HCT116 (cell line): ENCODE data around the gene GLRX. TPM values are rescaled to one million over a fixed set of nuclear protein-coding genes. Genes with fewer than 3 reads are reported as not detected.
"Not testable (repeated sequence)": the region's sequence is repeated elsewhere in the genome, so short reads cannot be mapped to it uniquely, and the experiment has no call there.

ENCODE experiments used
- ATAC-seq: fragments of 200-7000 bp; cut with Tn5 transposase; 2 replicates; pipeline ENCODE4 v1.9.1; 2020; ENCODE audit warnings: mild to moderate bottlenecking, moderate library complexity
- BruUV-seq: library from RNA; stranded (reverse); fragments of 400-500 nt; replicated peaks from 2 replicates; lab custom pipeline; 2021; lab: Mats Ljungman, UMichigan
- CTCF ChIA-PET: fragments of 300-600 bp; sonication (Branson Sonifier 250); formaldehyde crosslinking; loops from one replicate; lab custom pipeline; 2021; ENCODE audit warnings: antibody characterized with exemption; lab: Charles Lee
- POLR2A ChIA-PET: fragments of 300-600, 350-600 bp; sonication (Branson Sonifier 250); formaldehyde crosslinking; loops from one replicate; lab custom pipeline; 2021; ENCODE audit warnings: antibody characterized with exemption; lab: Charles Lee
- RAD21 ChIA-PET, 2 experiments: fragments of 300-600 bp; sonication (Branson Sonifier 250); formaldehyde crosslinking; loops; one replicate each; lab custom pipeline; 2023; ENCODE audit warnings: low total read pairs in 2 of 2; ENCODE audit not compliant: uncharacterized antibody in 2 of 2, unreplicated experiment in 2 of 2, low non-redundant PET in 1 of 2; lab: Charles Lee
- DNase-seq: peaks from one replicate; pipeline ENCODE4 v3.0.0-alpha.2; 2010; ENCODE audit warnings: low read depth, low spot score
- H2AFZ ChIP-seq: fragments of 200-600 bp; shearing (Covaris generic), sonication (generic); 2 replicates; pipeline ENCODE4 v1.6.1; 2017; ENCODE audit warnings: low read depth, mixed run types, mixed read lengths, antibody characterized with exemption, low read length; ENCODE audit not compliant: poor library complexity, severe bottlenecking
- H3K27ac ChIP-seq: 2 replicates; pipeline ENCODE4 v1.5.1; 2012; ENCODE audit warnings: low read depth, low read length
- H3K27me3 ChIP-seq: fragments of 200-600 bp; sonication (generic); 2 replicates; pipeline ENCODE4 v1.6.1; 2016; ENCODE audit warnings: mixed run types, low read length, mixed read lengths; ENCODE audit not compliant: insufficient read depth
- H3K36me3 ChIP-seq, 2 experiments: fragments of 200-500 bp in 1 of 2; fragments of 200-600 bp in 1 of 2; sonication (Bioruptor generic) in 1 of 2; sonication (generic) in 1 of 2; 2 replicates each; pipeline versions ENCODE4 v1.5.1 to v1.6.1; 2014 to 2016; ENCODE audit warnings: low read length in 2 of 2, inconsistent platforms in 1 of 2, mixed read lengths in 1 of 2, mixed run types in 1 of 2; ENCODE audit not compliant: insufficient read depth in 2 of 2, control insufficient read depth in 1 of 2
- H3K4me1 ChIP-seq, 2 experiments: fragments of 200-600 bp in 1 of 2; sonication (generic) in 1 of 2; 2 replicates each; pipeline versions ENCODE4 v1.5.1 to v1.6.1; 2012 to 2017; ENCODE audit warnings: low read length in 2 of 2, inconsistent platforms in 1 of 2, mild to moderate bottlenecking in 1 of 2, mixed read lengths in 1 of 2, mixed run types in 1 of 2, moderate library complexity in 1 of 2; ENCODE audit not compliant: insufficient read depth in 2 of 2, control insufficient read depth in 1 of 2
- H3K4me2 ChIP-seq: fragments of 200-600 bp; sonication (generic); 2 replicates; pipeline ENCODE4 v1.6.1; 2017; ENCODE audit warnings: mixed run types, low read length, mixed read lengths
- H3K4me3 ChIP-seq, 2 experiments: fragments of 200-600 bp in 1 of 2; sonication (generic) in 1 of 2; replicated peaks in 1 of 2; 2 replicates each; pipeline ENCODE4 v1.5.1; 2011 to 2016; ENCODE audit warnings: low read length in 2 of 2, control low read depth in 1 of 2, low read depth in 1 of 2, mild to moderate bottlenecking in 1 of 2, mixed read lengths in 1 of 2, mixed run types in 1 of 2
- H3K79me2 ChIP-seq: fragments of 200-600 bp; sonication (generic); 2 replicates; pipeline ENCODE4 v1.6.1; 2017; ENCODE audit warnings: mild to moderate bottlenecking, mixed run types, low read length, moderate library complexity, mixed read lengths; ENCODE audit not compliant: insufficient read depth
- H3K9ac ChIP-seq: fragments of 200-600 bp; sonication (generic); 2 replicates; pipeline ENCODE4 v1.6.1; 2016; ENCODE audit warnings: low read length, mixed read lengths
- H3K9me2 ChIP-seq: fragments of 200-600 bp; sonication (generic), shearing (Covaris generic); 2 replicates; pipeline ENCODE4 v1.6.1; 2017; ENCODE audit warnings: mixed run types, mild to moderate bottlenecking, moderate library complexity; ENCODE audit not compliant: insufficient read depth
- H3K9me3 ChIP-seq, 2 experiments: fragments of 200-500 bp in 1 of 2; fragments of 200-600 bp in 1 of 2; sonication (Bioruptor generic) in 1 of 2; sonication (generic) in 1 of 2; 2 replicates each; pipeline ENCODE4 v1.6.1; 2014 to 2017; ENCODE audit warnings: low read length in 2 of 2, mixed read lengths in 2 of 2, inconsistent platforms in 1 of 2, low read depth in 1 of 2, mild to moderate bottlenecking in 1 of 2, mixed run types in 1 of 2, moderate library complexity in 1 of 2; ENCODE audit not compliant: control insufficient read depth in 1 of 2, insufficient read depth in 1 of 2
- H4K20me1 ChIP-seq: fragments of 200-600 bp; sonication (generic), shearing (Covaris generic); 2 replicates; pipeline ENCODE4 v1.6.1; 2017; ENCODE audit warnings: mixed run types, mild to moderate bottlenecking, moderate library complexity; ENCODE audit not compliant: insufficient read depth
- CBX3 ChIP-seq: IDR thresholded peaks from 2 replicates; pipeline ENCODE4 v1.6.1; 2012; ENCODE audit warnings: low read depth
- ELF1 ChIP-seq: IDR thresholded peaks from 2 replicates; pipeline ENCODE4 v1.6.1; 2012; ENCODE audit warnings: low read depth, borderline replicate concordance
- SIN3A ChIP-seq: IDR thresholded peaks from 2 replicates; pipeline ENCODE4 v1.6.1; 2012; ENCODE audit warnings: low read depth
- SRF ChIP-seq: IDR thresholded peaks from 2 replicates; pipeline ENCODE4 v1.6.1; 2012; ENCODE audit warnings: low read depth
- ZNF274 ChIP-seq: fragments of 200-500 bp; sonication (Bioruptor generic); IDR thresholded peaks from 2 replicates; pipeline ENCODE4 v1.6.1; 2014; ENCODE audit warnings: mild to moderate bottlenecking, low read depth, low read length, inconsistent platforms
- intact Hi-C: fragments of 100-400 bp; cut with micrococcal nuclease; formaldehyde crosslinking; loops from 2 replicates; pipeline ENCODE4 v1.10.0; 2022
- total RNA-seq: library from RNA; stranded (reverse); gene quantifications from one replicate; pipeline ENCODE4 v1.2.1, GENCODE V29; 2021; ENCODE audit not compliant: unreplicated experiment
- TF ChIP-seq, protein P1 (sequence below): IDR thresholded peaks from 2 replicates; pipeline ENCODE4 v1.6.1; 2012
- TF ChIP-seq, protein P2 (sequence below): IDR thresholded peaks from 2 replicates; pipeline ENCODE4 v1.6.1; 2012
- TF ChIP-seq, protein P3 (sequence below): IDR thresholded peaks from 2 replicates; pipeline ENCODE4 v1.6.1; 2011; ENCODE audit warnings: mild to moderate bottlenecking, low read length, moderate library complexity; ENCODE audit not compliant: insufficient replicate concordance; ENCODE audit errors: extremely low read depth

The GLRX gene
- total RNA-seq, 1 experiment from 2014 or later: 29.3 TPM

DNA sequence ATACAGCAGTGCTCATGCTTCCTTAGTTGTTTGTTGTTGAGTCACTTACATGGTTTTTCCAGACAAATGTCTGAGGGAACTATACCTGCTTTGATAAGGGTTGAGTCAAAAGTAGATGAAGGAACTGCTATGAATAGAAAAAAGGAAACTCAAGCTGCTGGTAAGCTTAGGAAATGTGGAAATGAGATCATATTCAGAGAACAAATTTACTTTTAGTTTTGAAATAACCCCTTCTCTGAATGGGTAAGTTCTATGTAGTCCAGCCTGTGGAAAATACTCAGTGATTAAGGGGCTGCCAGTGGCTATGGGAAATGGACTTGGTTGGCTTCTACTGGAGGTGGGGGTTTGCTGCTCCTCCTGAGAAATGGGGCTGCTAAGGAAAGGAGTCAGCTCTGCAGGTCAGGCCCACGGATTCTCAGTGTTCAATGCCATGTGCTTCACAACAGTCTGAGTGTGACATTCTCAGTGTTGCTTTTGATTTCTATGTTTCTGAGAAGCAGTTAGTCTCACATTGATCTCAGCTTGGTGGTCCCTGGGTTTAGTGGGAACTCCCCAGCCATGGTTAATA is 47.7 kb upstream of the GLRX start:
- H3K27ac ChIP-seq: no peak overlapping the region
- no TSS peak for BruUV-seq
- no peaks in the 10 kb centered on the region for H4K20me1 ChIP-seq
- no peak for DNase-seq
- no peaks in the 10 kb centered on the region for H3K27me3 ChIP-seq
- no peak for TF ChIP-seq ELF1
- TF ChIP-seq, protein P1, sequence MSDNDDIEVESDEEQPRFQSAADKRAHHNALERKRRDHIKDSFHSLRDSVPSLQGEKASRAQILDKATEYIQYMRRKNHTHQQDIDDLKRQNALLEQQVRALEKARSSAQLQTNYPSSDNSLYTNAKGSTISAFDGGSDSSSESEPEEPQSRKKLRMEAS: no peak
- TF ChIP-seq, protein P2, sequence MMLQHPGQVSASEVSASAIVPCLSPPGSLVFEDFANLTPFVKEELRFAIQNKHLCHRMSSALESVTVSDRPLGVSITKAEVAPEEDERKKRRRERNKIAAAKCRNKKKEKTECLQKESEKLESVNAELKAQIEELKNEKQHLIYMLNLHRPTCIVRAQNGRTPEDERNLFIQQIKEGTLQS: no peak
- TF ChIP-seq CBX3: no peak
- no peak for TF ChIP-seq SIN3A
- TF ChIP-seq SRF: no peak
- TF ChIP-seq, protein P3, sequence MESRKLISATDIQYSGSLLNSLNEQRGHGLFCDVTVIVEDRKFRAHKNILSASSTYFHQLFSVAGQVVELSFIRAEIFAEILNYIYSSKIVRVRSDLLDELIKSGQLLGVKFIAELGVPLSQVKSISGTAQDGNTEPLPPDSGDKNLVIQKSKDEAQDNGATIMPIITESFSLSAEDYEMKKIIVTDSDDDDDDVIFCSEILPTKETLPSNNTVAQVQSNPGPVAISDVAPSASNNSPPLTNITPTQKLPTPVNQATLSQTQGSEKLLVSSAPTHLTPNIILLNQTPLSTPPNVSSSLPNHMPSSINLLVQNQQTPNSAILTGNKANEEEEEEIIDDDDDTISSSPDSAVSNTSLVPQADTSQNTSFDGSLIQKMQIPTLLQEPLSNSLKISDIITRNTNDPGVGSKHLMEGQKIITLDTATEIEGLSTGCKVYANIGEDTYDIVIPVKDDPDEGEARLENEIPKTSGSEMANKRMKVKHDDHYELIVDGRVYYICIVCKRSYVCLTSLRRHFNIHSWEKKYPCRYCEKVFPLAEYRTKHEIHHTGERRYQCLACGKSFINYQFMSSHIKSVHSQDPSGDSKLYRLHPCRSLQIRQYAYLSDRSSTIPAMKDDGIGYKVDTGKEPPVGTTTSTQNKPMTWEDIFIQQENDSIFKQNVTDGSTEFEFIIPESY: no peak
- no peak for TF ChIP-seq ZNF274
- TF ChIP-seq, all 23 proteins: peak for 0
- CTCF ChIA-PET: interaction anchor here (1.5 kb wide), 1 partner anchor 89 kb away, joined by 3 read pairs; no protein-coding TSS in a partner anchor
- ATAC-seq: no peak
- no peaks in the 10 kb centered on the region for H3K9me2 ChIP-seq
- no peak overlapping the region for H3K9ac ChIP-seq
- no peaks in the 10 kb centered on the region for H3K36me3 ChIP-seq
- no peak overlapping the region for H3K4me2 ChIP-seq
- H3K4me1 ChIP-seq: no peaks in the 10 kb centered on the region
- intact Hi-C loops: no loop called here
- H3K4me3 ChIP-seq: no peak overlapping the region
- RAD21 ChIA-PET: no interaction called here
- no peaks in the 10 kb centered on the region for H3K9me3 ChIP-seq
- H2AFZ ChIP-seq: no peak overlapping the region
- no peaks in the 10 kb centered on the region for H3K79me2 ChIP-seq
- POLR2A ChIA-PET: no interaction called here

DNA sequence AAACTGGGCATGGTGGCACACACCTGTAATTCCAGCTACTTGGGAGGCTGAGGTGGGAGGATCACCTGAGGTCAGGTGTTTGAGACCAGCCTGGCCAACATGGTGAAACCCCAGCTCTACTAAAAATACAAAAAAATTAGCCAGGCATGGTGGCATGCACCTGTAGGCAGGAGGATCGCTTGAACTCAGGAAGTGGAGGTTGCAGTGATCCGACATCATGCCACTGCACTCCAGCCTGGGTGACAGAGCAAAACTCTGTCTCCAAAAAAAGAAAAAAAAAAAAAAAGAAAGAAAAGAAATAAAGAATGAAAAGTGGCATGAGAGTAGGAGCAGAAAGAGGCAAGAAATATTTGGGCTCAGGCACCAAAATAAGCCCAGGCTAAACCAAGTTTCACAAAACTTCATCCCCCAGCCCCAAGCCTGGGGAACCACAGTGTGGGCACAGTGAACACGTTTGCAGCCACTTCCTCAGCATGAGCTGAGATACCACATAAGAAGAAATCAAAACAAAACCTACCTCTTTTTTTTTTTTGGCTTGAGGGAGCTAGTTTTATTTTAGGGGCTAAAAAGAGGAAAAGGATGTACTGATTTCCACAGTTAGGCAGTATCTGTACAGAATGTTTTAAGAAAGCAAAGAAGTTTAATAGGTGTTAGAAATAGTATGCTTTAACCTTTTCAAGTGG is 46.8 kb upstream of the GLRX start:
- H3K36me3 ChIP-seq, H3K4me2 ChIP-seq, H3K27me3 ChIP-seq, H3K9me3 ChIP-seq, H3K9ac ChIP-seq, H3K9me2 ChIP-seq, BruUV-seq, H4K20me1 ChIP-seq, ATAC-seq, H3K4me1 ChIP-seq, intact Hi-C loops, RAD21 ChIA-PET, H3K79me2 ChIP-seq, H2AFZ ChIP-seq, H3K27ac ChIP-seq, H3K4me3 ChIP-seq, POLR2A ChIA-PET, DNase-seq: not testable (repeated sequence)
- CTCF ChIA-PET: interaction anchor here (1.5 kb wide), 1 partner anchor 88 kb away, joined by 3 read pairs; no protein-coding TSS in a partner anchor
